HL-60/S4 (cell line): ENCODE measurements around the gene PDE7B.

Experiments
- in situ Hi-C: fragments of 300-500 bp; cut with MboI; formaldehyde crosslinking; loops from 2 replicates; pipeline ENCODE4 v1.14.3; 2022; ENCODE audit warnings: low sequenced_read_pairs

Gene PDE7B

GRCh38 chr6:135883536-135883935 is 32.0 kb downstream of the PDE7B start:
- in situ Hi-C loops = no loop called here

- in situ Hi-C loops = no loop called here
Observed at GRCh38 chr6:135884136-135884535, 32.6 kb downstream of the PDE7B start.

- in situ Hi-C loops = no loop called here
Observed at GRCh38 chr6:135887069-135887468, 35.6 kb downstream of the PDE7B start.

- in situ Hi-C loops = no loop called here
Observed at GRCh38 chr6:135888818-135889217, 37.3 kb downstream of the PDE7B start.

GRCh38 chr6:135890876-135891275 is 39.4 kb downstream of the PDE7B start:
- in situ Hi-C loops = no loop called here

GRCh38 chr6:135891710-135892109 is 40.2 kb downstream of the PDE7B start:
- in situ Hi-C loops = no loop called here

GRCh38 chr6:135895231-135895911 is 43.9 kb downstream of the PDE7B start:
- in situ Hi-C loops = no loop called here

- in situ Hi-C loops = no loop called here
Observed at GRCh38 chr6:135897087-135897486, 45.6 kb downstream of the PDE7B start.

- in situ Hi-C loops = no loop called here
Observed at GRCh38 chr6:135901774-135902524, 50.4 kb downstream of the PDE7B start.

GRCh38 chr6:135902756-135903331 is 51.3 kb downstream of the PDE7B start:
- in situ Hi-C loops = no loop called here

- in situ Hi-C loops = no loop called here
Observed at GRCh38 chr6:135904666-135905065, 53.2 kb downstream of the PDE7B start.

GRCh38 chr6:135905604-135906300 is 54.3 kb downstream of the PDE7B start:
- in situ Hi-C loops = no loop called here

GRCh38 chr6:135906542-135906941 is 55.0 kb downstream of the PDE7B start:
- in situ Hi-C loops = no loop called here

GRCh38 chr6:135906972-135907465 is 55.5 kb downstream of the PDE7B start:
- in situ Hi-C loops = no loop called here

GRCh38 chr6:135909737-135910387 is 58.4 kb downstream of the PDE7B start:
- in situ Hi-C loops = no loop called here

- in situ Hi-C loops = no loop called here
Observed at GRCh38 chr6:135910790-135911618, 59.5 kb downstream of the PDE7B start.

GRCh38 chr6:135913785-135914184 is 62.3 kb downstream of the PDE7B start:
- in situ Hi-C loops = no loop called here

GRCh38 chr6:135919026-135919425 is 67.5 kb downstream of the PDE7B start:
- in situ Hi-C loops = no loop called here

- in situ Hi-C loops = no loop called here
Observed at GRCh38 chr6:135920689-135921088, 69.2 kb downstream of the PDE7B start.

GRCh38 chr6:135921188-135921587 is 69.7 kb downstream of the PDE7B start:
- in situ Hi-C loops = no loop called here
